Amniotic epithelial cell (primary cell): ENCODE measurements around the gene LYPLA2.

Experiments
- DNase-seq: peaks from one replicate; pipeline ENCODE4 v3.0.0-alpha.2; 2010; ENCODE audit warnings: low read depth

Gene LYPLA2

GRCh38 chr1:23837908-23838307 lies 47.0 kb downstream of the LYPLA2 start:
- no peak for DNase-seq

DNA sequence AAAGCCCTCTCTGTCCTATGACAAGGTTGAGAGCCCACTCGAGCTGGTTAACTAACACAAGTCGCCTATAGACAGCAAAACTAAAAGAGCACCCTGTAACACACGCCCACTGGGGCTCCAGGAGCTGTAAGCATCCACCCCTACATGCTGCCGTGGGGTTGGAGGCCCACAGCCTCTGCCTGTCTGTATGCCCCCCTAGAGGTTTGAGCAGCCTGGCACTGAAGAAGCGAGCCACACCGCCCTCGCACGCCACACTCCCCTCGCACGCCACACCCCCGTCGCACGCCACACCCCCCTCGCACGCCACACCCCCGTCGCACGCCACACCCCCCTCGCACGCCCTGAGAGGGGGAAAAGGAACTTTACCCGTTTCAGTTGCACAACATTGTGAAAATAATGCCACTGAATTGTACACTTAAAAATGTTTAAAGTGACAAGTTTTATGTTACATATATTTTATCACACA lies 47.5 kb downstream of the LYPLA2 start:
- peak; percentile 21 for DNase-seq

- no peak for DNase-seq
Observed at GRCh38 chr1:23843644-23844043, 52.7 kb downstream of the LYPLA2 start.
